Stomach (tissue), 4 donors: Measurements from ENCODE around the gene MLIP.

Source experiments
- EP300 ChIP-seq: sonication (generic); formaldehyde crosslinking; IDR thresholded peaks from one replicate; pipeline ENCODE4 v1.6.1; 2017; ENCODE audit warnings: antibody characterized with exemption
- POLR2AphosphoS5 ChIP-seq, 3 donors: sonication (generic); formaldehyde crosslinking; IDR thresholded peaks; one replicate each; pipeline ENCODE4 v1.6.1; 2016; ENCODE audit warnings: antibody characterized with exemption in 3 of 3
- TF ChIP-seq, protein P1 (sequence below), 7 experiments: fragments of 450-650 bp in 4 of 7; fragments of 200-600 bp in 3 of 7; sonication (generic) in 3 of 7; IDR thresholded peaks; one replicate each; pipeline ENCODE4 v1.5.1; 2016 to 2019; ENCODE audit warnings: antibody characterized with exemption in 7 of 7, control low read depth in 2 of 7, mild to moderate bottlenecking in 1 of 7

DNA sequence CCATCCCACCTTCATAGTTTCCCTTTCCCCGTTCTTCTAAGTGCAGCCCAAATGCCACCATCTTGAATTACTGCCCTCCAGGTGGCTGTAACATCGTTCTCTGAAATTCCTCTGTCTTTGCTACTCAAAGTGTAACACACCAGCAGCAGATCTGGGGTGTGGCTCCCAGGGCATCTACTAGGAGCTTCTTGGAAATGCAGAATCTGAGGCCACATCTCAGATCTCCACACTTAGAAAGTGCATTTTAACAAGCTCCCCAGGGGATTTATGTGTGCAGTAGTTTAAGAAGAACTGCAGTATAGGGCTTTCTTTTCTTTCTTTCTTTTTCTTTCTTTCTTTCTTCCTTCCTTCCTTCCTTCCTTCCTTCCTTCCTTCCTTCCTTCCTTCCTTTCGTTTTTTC lies 1.7 kb upstream of the MLIP start:
- TF ChIP-seq, protein P1, sequence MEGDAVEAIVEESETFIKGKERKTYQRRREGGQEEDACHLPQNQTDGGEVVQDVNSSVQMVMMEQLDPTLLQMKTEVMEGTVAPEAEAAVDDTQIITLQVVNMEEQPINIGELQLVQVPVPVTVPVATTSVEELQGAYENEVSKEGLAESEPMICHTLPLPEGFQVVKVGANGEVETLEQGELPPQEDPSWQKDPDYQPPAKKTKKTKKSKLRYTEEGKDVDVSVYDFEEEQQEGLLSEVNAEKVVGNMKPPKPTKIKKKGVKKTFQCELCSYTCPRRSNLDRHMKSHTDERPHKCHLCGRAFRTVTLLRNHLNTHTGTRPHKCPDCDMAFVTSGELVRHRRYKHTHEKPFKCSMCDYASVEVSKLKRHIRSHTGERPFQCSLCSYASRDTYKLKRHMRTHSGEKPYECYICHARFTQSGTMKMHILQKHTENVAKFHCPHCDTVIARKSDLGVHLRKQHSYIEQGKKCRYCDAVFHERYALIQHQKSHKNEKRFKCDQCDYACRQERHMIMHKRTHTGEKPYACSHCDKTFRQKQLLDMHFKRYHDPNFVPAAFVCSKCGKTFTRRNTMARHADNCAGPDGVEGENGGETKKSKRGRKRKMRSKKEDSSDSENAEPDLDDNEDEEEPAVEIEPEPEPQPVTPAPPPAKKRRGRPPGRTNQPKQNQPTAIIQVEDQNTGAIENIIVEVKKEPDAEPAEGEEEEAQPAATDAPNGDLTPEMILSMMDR (IDR thresholded peaks at IDR 0.05): no peak
- TF ChIP-seq POLR2AphosphoS5 (IDR thresholded peaks at IDR 0.05): no peak
- TF ChIP-seq EP300: no peak
